CD4-positive, alpha-beta T cell treated with Interferon alpha-2 for 1 hour (primary cell): Measurements from ENCODE around the gene HOXA5.

ENCODE experiments used
- DNase-seq, 2 donors: peaks; one replicate each; pipeline ENCODE4 v3.0.0-alpha.2; 2020 to 2022

HOXA5 gene

GRCh38 chr7:27104341-27105058 is 39.0 kb downstream of the HOXA5 start:
- DNase-seq = no peak

GRCh38 chr7:27103489-27104226 is 39.8 kb downstream of the HOXA5 start:
- DNase-seq = no peak

- no peak for DNase-seq
Measured at GRCh38 chr7:27102581-27103442, 40.7 kb downstream of the HOXA5 start, which contains the start of gene HOXA2. HOXA2 (minus strand) TSS chr7:27102683; CDS start chr7:27102500, 183 bp downstream.

- DNase-seq = no peak
Measured at GRCh38 chr7:27101957-27102580, 41.4 kb downstream of the HOXA5 start.

- no peak for DNase-seq
Measured at GRCh38 chr7:27101171-27101956, 42.1 kb downstream of the HOXA5 start.

- DNase-seq = no peak
Measured at GRCh38 chr7:27100694-27101170, 42.7 kb downstream of the HOXA5 start.

GRCh38 chr7:27099453-27100370 is 43.8 kb downstream of the HOXA5 start:
- no peak for DNase-seq

GRCh38 chr7:27098578-27099451 is 44.7 kb downstream of the HOXA5 start:
- no peak for DNase-seq

GRCh38 chr7:27097686-27098577 is 45.5 kb downstream of the HOXA5 start:
- DNase-seq = no peak

GRCh38 chr7:27096768-27097514 is 46.5 kb downstream of the HOXA5 start:
- DNase-seq = peak; percentile 15 to 24

- peak; percentile 83 to 85 for DNase-seq
Measured at GRCh38 chr7:27095897-27096767, 47.3 kb downstream of the HOXA5 start, which contains the start of gene HOXA1. HOXA1 (minus strand) TSS chr7:27096000; CDS start chr7:27095912, 88 bp downstream.

- DNase-seq = peak; percentile 24 to 43
Measured at GRCh38 chr7:27095050-27095896, 48.2 kb downstream of the HOXA5 start.

- DNase-seq = no peak
Measured at GRCh38 chr7:27094304-27095049, 49.0 kb downstream of the HOXA5 start.

- no peak for DNase-seq
Measured at GRCh38 chr7:27093184-27093895, 50.1 kb downstream of the HOXA5 start.
